H1 (cell line): ENCODE data around the gene PXK. TPM values are rescaled to one million over a fixed set of nuclear protein-coding genes. Genes with fewer than 3 reads are reported as not detected.

ENCODE experiments used
- CTCF ChIA-PET: fragments of 300-600 bp; sonication (Branson Sonifier 250); formaldehyde crosslinking; loops from one replicate; lab custom pipeline; 2021; ENCODE audit not compliant: partially characterized antibody; lab: Charles Lee
- POLR2A ChIA-PET: fragments of 300-600 bp; sonication (Branson Sonifier 250); formaldehyde crosslinking; loops from one replicate; lab custom pipeline; 2021; ENCODE audit warnings: inconsistent platforms; ENCODE audit not compliant: partially characterized antibody; lab: Charles Lee
- DNase-seq, 2 experiments: peaks; one replicate each; pipeline versions ENCODE4 v3.0.0 to v3.0.0-alpha.2; 2010 to 2022; ENCODE audit warnings: low spot score in 2 of 2, low read depth in 1 of 2, mixed read lengths in 1 of 2
- FAIRE-seq: peaks from 2 replicates; lab custom pipeline; 2011; peaks lifted over from hg19 to GRCh38; lab: Jason Lieb, UNC
- H2AFZ ChIP-seq: 2 replicates; pipeline ENCODE4 v1.8.1; 2012; ENCODE audit warnings: low read length, inconsistent platforms
- H2AK5ac ChIP-seq: 2 replicates; pipeline ENCODE4 v1.6.1; 2013; ENCODE audit warnings: low read depth, low read length
- H2BK120ac ChIP-seq: replicated peaks from 2 replicates; pipeline ENCODE3; 2013; ENCODE audit warnings: low read depth, low read length, inconsistent platforms
- H2BK12ac ChIP-seq: 2 replicates; pipeline ENCODE4 v1.6.1; 2013; ENCODE audit warnings: low read depth, low read length
- H2BK15ac ChIP-seq: 2 replicates; pipeline ENCODE4 v1.6.1; 2013; ENCODE audit warnings: low read length
- H2BK20ac ChIP-seq: 2 replicates; pipeline ENCODE4 v1.6.1; 2013; ENCODE audit warnings: low read length
- H2BK5ac ChIP-seq: 2 replicates; pipeline ENCODE4 v1.6.1; 2013; ENCODE audit warnings: low read depth, low read length
- H3K14ac ChIP-seq: 2 replicates; pipeline ENCODE4 v1.6.1; 2013; ENCODE audit warnings: inconsistent platforms; ENCODE audit not compliant: insufficient read length
- H3K18ac ChIP-seq: 2 replicates; pipeline ENCODE4 v1.6.1; 2013; ENCODE audit warnings: low read length; ENCODE audit errors: extremely low read depth
- H3K23ac ChIP-seq: 2 replicates; pipeline ENCODE4 v1.6.1; 2013; ENCODE audit warnings: inconsistent platforms; ENCODE audit not compliant: insufficient read length
- H3K23me2 ChIP-seq: 2 replicates; pipeline ENCODE4 v1.6.1; 2013; ENCODE audit warnings: low read depth, low read length
- H3K27ac ChIP-seq: 2 replicates; pipeline ENCODE4 v1.6.1; 2011; ENCODE audit warnings: low read depth, low read length, inconsistent platforms
- H3K27me3 ChIP-seq, 4 experiments: replicated peaks in 1 of 4; 1 replicate in 1 of 4; 2 replicates in 3 of 4; pipeline versions ENCODE4 v1.6.1 to v1.8.1; 2011 to 2013; ENCODE audit warnings: low read length in 3 of 4, mild to moderate bottlenecking in 3 of 4, inconsistent platforms in 2 of 4, mixed read lengths in 2 of 4, moderate library complexity in 1 of 4; ENCODE audit not compliant: control insufficient read depth in 3 of 4, insufficient read depth in 3 of 4; ENCODE audit errors: extremely low read depth in 1 of 4
- H3K36me3 ChIP-seq, 4 experiments: 2 replicates each; pipeline versions ENCODE4 v1.6.1 to v1.8.1; 2011 to 2013; ENCODE audit warnings: mild to moderate bottlenecking in 4 of 4, low read length in 3 of 4, moderate library complexity in 2 of 4, control low read depth in 1 of 4, inconsistent platforms in 1 of 4; ENCODE audit not compliant: insufficient read depth in 4 of 4, control insufficient read depth in 2 of 4
- H3K4ac ChIP-seq: replicated peaks from 2 replicates; pipeline ENCODE3; 2013; ENCODE audit warnings: low read length, low read depth, mixed read lengths, inconsistent platforms; ENCODE audit not compliant: insufficient read length
- H3K4me1 ChIP-seq, 4 experiments: replicated peaks in 1 of 4; 1 replicate in 1 of 4; 2 replicates in 3 of 4; pipeline versions ENCODE4 v1.6.1 to v1.8.1; 2011 to 2013; ENCODE audit warnings: low read length in 3 of 4, inconsistent platforms in 2 of 4, mixed read lengths in 1 of 4; ENCODE audit not compliant: insufficient read depth in 4 of 4, control insufficient read depth in 3 of 4
- H3K4me2 ChIP-seq, 2 experiments: 2 replicates each; pipeline versions ENCODE4 v1.6.1 to v1.8.1; 2011 to 2013; ENCODE audit warnings: low read depth in 2 of 2, low read length in 2 of 2, control low read depth in 1 of 2, inconsistent platforms in 1 of 2, mild to moderate bottlenecking in 1 of 2; ENCODE audit not compliant: insufficient read depth in 1 of 2
- H3K4me3 ChIP-seq, 4 experiments: fragments of 200-600, 300-600 bp in 1 of 4; sonication (generic), shearing (Covaris generic), sonication (Bioruptor Twin) in 1 of 4; 2 replicates each; pipeline versions ENCODE4 v1.5.1 to v1.8.1; 2011 to 2016; ENCODE audit warnings: low read length in 4 of 4, low read depth in 3 of 4, control low read depth in 2 of 4, inconsistent platforms in 2 of 4, mild to moderate bottlenecking in 2 of 4, mixed read lengths in 1 of 4, moderate library complexity in 1 of 4; ENCODE audit not compliant: insufficient read depth in 2 of 4; ENCODE audit errors: extremely low read depth in 1 of 4
- H3K56ac ChIP-seq: replicated peaks from 2 replicates; pipeline ENCODE3; 2013; ENCODE audit warnings: low read depth, mild to moderate bottlenecking, mixed read lengths, low read length, inconsistent platforms; ENCODE audit not compliant: insufficient read length
- H3K79me1 ChIP-seq: 2 replicates; pipeline ENCODE4 v1.6.1; 2013; ENCODE audit warnings: low read depth, low read length, control low read depth
- H3K79me2 ChIP-seq, 2 experiments: 2 replicates each; pipeline versions ENCODE4 v1.6.1 to v1.8.1; 2012 to 2013; ENCODE audit warnings: low read length in 2 of 2, mild to moderate bottlenecking in 2 of 2, inconsistent platforms in 1 of 2; ENCODE audit not compliant: insufficient read depth in 2 of 2, control insufficient read depth in 1 of 2
- H3K9ac ChIP-seq, 4 experiments: replicated peaks in 1 of 4; 1 replicate in 1 of 4; 2 replicates in 3 of 4; pipeline versions ENCODE4 v1.6.1 to v1.8.1; 2011 to 2013; ENCODE audit warnings: low read depth in 3 of 4, low read length in 3 of 4, control low read depth in 2 of 4, mild to moderate bottlenecking in 2 of 4, moderate library complexity in 2 of 4, inconsistent platforms in 1 of 4; ENCODE audit errors: extremely low read depth in 1 of 4
- H3K9me3 ChIP-seq, 2 experiments: 2 replicates each; pipeline versions ENCODE4 v1.6.1 to v1.8.1; 2012 to 2013; ENCODE audit warnings: mild to moderate bottlenecking in 2 of 2, moderate library complexity in 2 of 2, control low read depth in 1 of 2, inconsistent platforms in 1 of 2, low read depth in 1 of 2, low read length in 1 of 2, mixed read lengths in 1 of 2; ENCODE audit not compliant: insufficient read depth in 2 of 2
- H4K20me1 ChIP-seq, 2 experiments: replicated peaks in 1 of 2; 2 replicates each; pipeline versions ENCODE3 to v1.8.1; 2011 to 2013; ENCODE audit warnings: inconsistent platforms in 2 of 2, low read length in 2 of 2, mild to moderate bottlenecking in 1 of 2; ENCODE audit not compliant: insufficient read depth in 2 of 2, control insufficient read depth in 1 of 2
- H4K5ac ChIP-seq: 2 replicates; pipeline ENCODE4 v1.6.1; 2013; ENCODE audit warnings: low read length, low read depth, mixed read lengths, inconsistent platforms; ENCODE audit not compliant: insufficient read length
- H4K8ac ChIP-seq: 2 replicates; pipeline ENCODE4 v1.8.0; 2013; ENCODE audit warnings: mild to moderate bottlenecking, moderate library complexity, low read length, inconsistent platforms; ENCODE audit not compliant: insufficient read depth; ENCODE audit errors: extremely low read depth
- H4K91ac ChIP-seq: replicated peaks from 2 replicates; pipeline ENCODE3; 2013; ENCODE audit warnings: low read length, mixed read lengths, inconsistent platforms; ENCODE audit not compliant: insufficient read length
- CBX8 ChIP-seq: fragments of 300-800, 300-1000 bp; sonication (generic); IDR thresholded peaks from 2 replicates; pipeline ENCODE4 v1.7.1; 2016; ENCODE audit warnings: low read depth, low read length, borderline replicate concordance
- CREB1 ChIP-seq: IDR thresholded peaks from 2 replicates; pipeline ENCODE4 v1.6.1; 2012; ENCODE audit warnings: inconsistent platforms
- E2F6 ChIP-seq: IDR thresholded peaks from 2 replicates; pipeline ENCODE4 v1.6.1; 2012; ENCODE audit warnings: inconsistent platforms
- JUN ChIP-seq: IDR thresholded peaks from 2 replicates; pipeline ENCODE4 v1.6.1; 2011; ENCODE audit warnings: low read depth, mild to moderate bottlenecking, improper control_type of control experiment, low read length
- MAX ChIP-seq: IDR thresholded peaks from 2 replicates; pipeline ENCODE4 v1.6.1; 2012; ENCODE audit warnings: inconsistent platforms
- POLR2AphosphoS5 ChIP-seq: IDR thresholded peaks from 2 replicates; pipeline ENCODE4 v1.6.1; 2011; ENCODE audit warnings: low read depth, low read length
- POU5F1 ChIP-seq: IDR thresholded peaks from 2 replicates; pipeline ENCODE4 v1.6.1; 2011; ENCODE audit warnings: low read depth, mild to moderate bottlenecking, low read length, moderate library complexity
- SP2 ChIP-seq: IDR thresholded peaks from 2 replicates; pipeline ENCODE4 v1.6.1; 2012; ENCODE audit warnings: mild to moderate bottlenecking, low read length, inconsistent platforms
- TAF1 ChIP-seq: IDR thresholded peaks from 2 replicates; pipeline ENCODE4 v1.6.1; 2011; ENCODE audit warnings: mild to moderate bottlenecking, low read depth, low read length
- TBP ChIP-seq: IDR thresholded peaks from 2 replicates; pipeline ENCODE4 v1.6.1; 2011; ENCODE audit warnings: low read depth, low read length, improper control_type of control experiment
- TCF12 ChIP-seq: IDR thresholded peaks from 2 replicates; pipeline ENCODE4 v1.6.1; 2011; ENCODE audit warnings: low read depth, mild to moderate bottlenecking, low read length
- YY1 ChIP-seq: IDR thresholded peaks from 2 replicates; pipeline ENCODE4 v1.6.1; 2011; ENCODE audit warnings: low read depth, mild to moderate bottlenecking, low read length
- WGBS, 2 experiments: shearing (Covaris generic) in 1 of 2; methylation state at CpG; one replicate each; pipeline versions ENCODE4 v1.1.6 to v1.1.7; 2013 to 2015; ENCODE audit warnings: low lambda C conversion rate in 2 of 2, mixed read lengths in 2 of 2, inconsistent platforms in 1 of 2, low coverage in 1 of 2, missing lambda C conversion rate in 1 of 2; ENCODE audit not compliant: insufficient replicate concordance in 2 of 2, insufficient coverage in 1 of 2, insufficient read length in 1 of 2; ENCODE audit errors: extremely low coverage in 1 of 2, missing lambda C conversion rate in 1 of 2; 5-methylcytosine and 5-hydroxymethylcytosine counted together
- polyA plus RNA-seq, 7 experiments: library from polyadenylated mRNA; depleted of rRNA in 3 of 7; stranded (reverse) in 5 of 7; unstranded in 2 of 7; fragments of >200 nt in 5 of 7; fragments of 200-250 nt in 2 of 7; gene quantifications; 1 replicate in 5 of 7; 2 replicates in 1 of 7; 4 replicates in 1 of 7; pipeline versions ENCODE4 v1.2.1 to v1.2.3, GENCODE V29; 2011 to 2013; ENCODE audit warnings: missing spikeins in 2 of 7, mixed read lengths in 2 of 7
- total RNA-seq: library from RNA; stranded (reverse); fragmentation: NEBNext Ultra II Directional; extraction: Animal tissue kit (Norgen Biotek cat#: 25700); gene quantifications from 2 replicates; pipeline ENCODE4 v1.2.1, GENCODE V29; 2021

The PXK gene
- total and polyA plus RNA-seq, 2 of the 8 experiments (the other 6 are each of a cell fraction or from before 2014, with no cell fraction given), result 3.5 to 7.1 TPM

- 81% methylated on average over 3 of the region's 3 CpGs; no CpG with 5 or more reads in 1 of the 2 experiments for WGBS, 2 experiments
- CTCF ChIA-PET, result interaction anchor here (12.7 kb wide), 1 partner anchor 16 kb away, joined by 104 read pairs; the partner anchor contains the start of genes HTD2 and RPP14
- TF ChIP-seq SP2 (no peak), YY1 (no peak), E2F6 (no peak), POU5F1 (no peak), POLR2AphosphoS5 (no peak), TBP (no peak), TCF12 (no peak), JUN (no peak), MAX (no peak), CBX8 (no peak), CREB1 (no peak), TAF1 (no peak)
These were observed 8.9 kb upstream of the PXK start for GRCh38 chr3:58323529-58324390.

More at GRCh38 chr3:58323529-58324390, 8.9 kb upstream of the PXK start:
- Histone ChIP-seq H4K91ac (no peak overlapping the region), H3K4me3 (no peak overlapping the region), H2BK5ac (no peak overlapping the region), H4K20me1 (peaks cover 0 to 3% of the 10 kb centered on the region in 2 experiments), H4K5ac (no peak overlapping the region), H3K23ac (no peak overlapping the region), H2BK15ac (no peak overlapping the region), H2AK5ac (no peak overlapping the region), H3K18ac (no peak overlapping the region), H3K56ac (no peak overlapping the region), H3K4me2 (no peak overlapping the region), H3K9me3 (no peaks in the 10 kb centered on the region), H3K4ac (no peak overlapping the region), H3K27ac (no peak overlapping the region), H4K8ac (no peak overlapping the region), H3K14ac (no peak overlapping the region), H3K79me2 (no peaks in the 10 kb centered on the region), H3K9ac (no peak overlapping the region), H3K36me3 (peaks cover 0 to 8% (median 3%) of the 10 kb centered on the region in 4 experiments; a peak in 2 of 8 replicates), H3K23me2 (no peaks in the 10 kb centered on the region), H2BK20ac (no peak overlapping the region), H3K79me1 (no peaks in the 10 kb centered on the region; the same call in 1 of the 2 replicates), H3K4me1 (peaks cover 0 to 9% (median 9%) of the 10 kb centered on the region in 4 experiments; a peak in 5 of 7 replicates), H2BK120ac (no peak overlapping the region), H3K27me3 (no peaks in the 10 kb centered on the region), H2AFZ (no peak overlapping the region), H2BK12ac (no peak overlapping the region)
- FAIRE-seq (no peak), DNase-seq (no peak)
- POLR2A ChIA-PET, result interaction anchor here (0.8 to 9.0 kb wide), 4 partner anchors 10 to 104 kb away, joined by 3 to 64 read pairs (median 6); partner anchors contain the start of genes HTD2 and RPP14
